Activated CD8-positive, alpha-beta T cell treated with anti-CD3 and anti-CD28 coated beads, Interleukin-2, amount 10 ng/mL, durations not matched to agents 7 days and 5 days (primary cell): ENCODE measurements around the gene FMN2. TPM values are rescaled to one million over a fixed set of nuclear protein-coding genes. Genes with fewer than 3 reads are reported as not detected.

Experiments used
- ATAC-seq: fragments of 150-1000 bp; cut with Tn5 transposase; one replicate; pipeline ENCODE4 v1.10.0; 2021; ENCODE audit warnings: moderate library complexity
- CTCF ChIA-PET: fragments of 350-600 bp; sonication (Branson Sonifier 250); formaldehyde crosslinking; loops from one replicate; lab custom pipeline; 2021; ENCODE audit warnings: antibody characterized with exemption; lab: Charles Lee
- POLR2A ChIA-PET: fragments of 350-600 bp; sonication (Branson Sonifier 250); formaldehyde crosslinking; loops from one replicate; lab custom pipeline; 2021; ENCODE audit warnings: antibody characterized with exemption; lab: Charles Lee
- DNase-seq: peaks from one replicate; pipeline ENCODE4 v3.0.0-alpha.2; 2020
- H3K27ac Mint-ChIP-seq: one replicate; pipeline ENCODE4 v1.8.0; 2021; ENCODE audit warnings: mild to moderate bottlenecking, mixed read lengths
- H3K27me3 Mint-ChIP-seq: one replicate; pipeline ENCODE4 v1.8.0; 2021; ENCODE audit warnings: low read depth, mixed read lengths
- H3K36me3 Mint-ChIP-seq: one replicate; pipeline ENCODE4 v1.8.0; 2021; ENCODE audit warnings: low read depth, mixed read lengths
- H3K4me1 Mint-ChIP-seq: one replicate; pipeline ENCODE4 v1.8.0; 2021; ENCODE audit warnings: low read depth, mixed read lengths
- H3K4me3 Mint-ChIP-seq: one replicate; pipeline ENCODE4 v1.8.0; 2021; ENCODE audit warnings: mild to moderate bottlenecking, mixed read lengths
- H3K9me3 Mint-ChIP-seq: one replicate; pipeline ENCODE4 v1.8.0; 2022; ENCODE audit warnings: mixed read lengths; ENCODE audit not compliant: insufficient read depth
- total RNA-seq, 2 experiments: library from RNA; stranded (reverse); gene quantifications; one replicate each; pipeline ENCODE4 v1.2.3, GENCODE V29; 2021

Gene FMN2
- total RNA-seq, 2 experiments from 2014 or later: not detected

DNA sequence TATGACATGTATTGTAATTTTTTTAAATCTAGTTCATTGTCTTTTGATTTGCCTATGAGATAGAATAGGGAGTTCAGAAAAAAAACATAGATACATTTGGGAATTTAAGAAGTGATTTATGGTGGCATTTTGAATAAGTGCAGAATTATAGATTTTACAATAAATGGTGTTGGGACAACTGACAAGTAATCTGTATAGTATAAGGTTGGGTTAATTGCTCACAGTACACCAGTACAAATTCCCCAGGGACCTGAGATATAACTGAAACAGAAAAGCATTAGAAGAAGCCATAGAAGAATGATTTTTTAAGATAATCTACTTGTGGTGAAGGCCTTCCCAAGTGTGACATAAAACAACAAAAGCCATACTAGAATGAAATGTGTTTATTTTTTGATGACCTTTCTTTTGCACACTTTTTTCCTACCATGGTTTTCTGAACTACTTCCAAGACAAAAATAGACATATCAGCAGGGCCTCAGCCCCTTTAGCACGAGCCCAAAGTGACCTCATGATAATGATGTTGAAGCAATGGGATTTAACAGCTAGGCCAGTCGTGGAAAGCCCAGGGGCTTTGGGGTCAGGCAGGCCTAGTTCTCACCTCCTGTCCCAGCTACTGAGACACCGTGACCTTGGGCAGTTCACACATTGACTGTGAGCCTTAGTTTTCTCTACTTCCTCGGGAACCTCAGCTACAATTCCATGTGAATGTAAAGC, 432.8 kb downstream of the FMN2 start:
- ChIA-PET POLR2A (no interaction called here), CTCF (no interaction called here)
- Mint-ChIP-seq H3K4me3 (no peak overlapping the region), H3K4me1 (no peaks in the 10 kb centered on the region), H3K9me3 (peaks cover 3% of the 10 kb centered on the region), H3K27me3 (no peaks in the 10 kb centered on the region), H3K36me3 (no peaks in the 10 kb centered on the region), H3K27ac (no peak overlapping the region)
- no peak for DNase-seq
- ATAC-seq: no peak
